Small intestine (tissue), 16 donors: ENCODE data around the gene SSX5. TPM values are rescaled to one million over a fixed set of nuclear protein-coding genes. Genes with fewer than 3 reads are reported as not detected.
"Not testable (repeated sequence)": the region's sequence is repeated elsewhere in the genome, so short reads cannot be mapped to it uniquely, and the experiment has no call there.

Source experiments
- DNase-seq, 2 donors: peaks; one replicate each; pipeline versions ENCODE4 v3.0.0 to v3.0.0-alpha.2; 2013
- FAIRE-seq: peaks from 2 replicates; lab custom pipeline; 2012; peaks lifted over from hg19 to GRCh38; lab: Jason Lieb, UNC
- H3K27ac ChIP-seq, 3 donors: one replicate each; pipeline ENCODE4 v1.5.1; 2013; ENCODE audit warnings: low read length in 2 of 3, mild to moderate bottlenecking in 2 of 3, control low read depth in 1 of 3, inconsistent platforms in 1 of 3, low read depth in 1 of 3, moderate library complexity in 1 of 3
- H3K27me3 ChIP-seq, 3 donors: one replicate each; pipeline ENCODE4 v1.6.1; 2013; ENCODE audit warnings: low read length in 3 of 3, inconsistent platforms in 1 of 3; ENCODE audit not compliant: control insufficient read depth in 3 of 3, insufficient read depth in 3 of 3
- H3K36me3 ChIP-seq, 3 donors: one replicate each; pipeline ENCODE4 v1.6.1; 2013; ENCODE audit warnings: low read length in 3 of 3, inconsistent platforms in 1 of 3, low read depth in 1 of 3, mild to moderate bottlenecking in 1 of 3, moderate library complexity in 1 of 3; ENCODE audit not compliant: control insufficient read depth in 3 of 3, insufficient read depth in 2 of 3
- H3K4me1 ChIP-seq, 3 donors: one replicate each; pipeline ENCODE4 v1.6.1; 2013; ENCODE audit warnings: low read length in 2 of 3, inconsistent platforms in 1 of 3, low read depth in 1 of 3, mild to moderate bottlenecking in 1 of 3, moderate library complexity in 1 of 3; ENCODE audit not compliant: control insufficient read depth in 3 of 3, insufficient read depth in 2 of 3
- H3K4me3 ChIP-seq, 3 donors: one replicate each; pipeline ENCODE4 v1.5.1; 2013; ENCODE audit warnings: low read length in 3 of 3, control low read depth in 1 of 3, inconsistent platforms in 1 of 3, low read depth in 1 of 3, mild to moderate bottlenecking in 1 of 3, moderate library complexity in 1 of 3
- H3K9me3 ChIP-seq, 2 donors: one replicate each; pipeline ENCODE4 v1.6.1; 2013; ENCODE audit warnings: low read depth in 1 of 2, low read length in 1 of 2; ENCODE audit not compliant: control insufficient read depth in 2 of 2, insufficient read depth in 1 of 2
- WGBS, 3 donors: extraction: QIAGEN DNeasy Blood & Tissue Kit; methylation state at CpG; one replicate each; pipeline ENCODE4 v1.1.7; 2013; 5-methylcytosine and 5-hydroxymethylcytosine counted together
- long read RNA-seq, 10 donors: transcript quantifications; one replicate each; lab custom pipeline, GENCODE V29; 2026
- polyA plus RNA-seq, 4 donors: library from polyadenylated mRNA; stranded (reverse) in 3 of 4; unstranded in 1 of 4; fragments of 200-250 nt in 3 of 4; fragments of 120-200 nt in 1 of 4; gene quantifications; one replicate each; pipeline versions ENCODE4 v1.2.1 to v1.2.3, GENCODE V29; 2013
- donor health status: healthy with polysubstance abuse.
- donor health status: control.
- donor health status: control.
- donor health status: Bipolar disorder and iron deficiency.
- donor health status: healthy.

Gene SSX5
- polyA plus RNA-seq = not detected
- long read RNA-seq, donor 1, partial matches to known transcripts = 14 of 112 reads
- long read RNA-seq, donor 1, other reads (novel, unspliced or antisense) = 98 of 112 reads
- long read RNA-seq, donor 2, partial matches to known transcripts = 0 of 8 reads
- long read RNA-seq, donor 2, other reads (novel, unspliced or antisense) = 8 of 8 reads
- long read RNA-seq, donor 3 = 0 reads
- long read RNA-seq, donor 4 = 0 reads
- long read RNA-seq, donor 5, partial matches to known transcripts = 0 of 15 reads
- long read RNA-seq, donor 5, other reads (novel, unspliced or antisense) = 15 of 15 reads
- long read RNA-seq, donor 6 = 0 reads
- long read RNA-seq, donor 7 = 0 reads
- long read RNA-seq, donor 8 = 0 reads
- long read RNA-seq, donor 9 = 0 reads
- long read RNA-seq, donor 10 = 0 reads

- H3K4me1 ChIP-seq = no peaks in the 10 kb centered on the region
- 90 to 91% (median 91%) methylated on average over 12 of the region's 12 CpGs for WGBS, 3 donors
- DNase-seq (no peak), FAIRE-seq (no peak)
- H3K27ac ChIP-seq = no peak within 1 kb of the TSS
- H3K27me3 ChIP-seq = no peaks in the 10 kb centered on the region
- no peak within 1 kb of the TSS for H3K4me3 ChIP-seq
- H3K9me3 ChIP-seq = no peaks in the 10 kb centered on the region
- no peaks in the 10 kb centered on the region for H3K36me3 ChIP-seq
Measured at GRCh38 chrX:48196745-48197201, at the start of gene SSX5. Gene SSX5, minus strand, starts transcription at chrX:48196795. Its CDS starts 1,437 bp downstream, at chrX:48195358.

DNA sequence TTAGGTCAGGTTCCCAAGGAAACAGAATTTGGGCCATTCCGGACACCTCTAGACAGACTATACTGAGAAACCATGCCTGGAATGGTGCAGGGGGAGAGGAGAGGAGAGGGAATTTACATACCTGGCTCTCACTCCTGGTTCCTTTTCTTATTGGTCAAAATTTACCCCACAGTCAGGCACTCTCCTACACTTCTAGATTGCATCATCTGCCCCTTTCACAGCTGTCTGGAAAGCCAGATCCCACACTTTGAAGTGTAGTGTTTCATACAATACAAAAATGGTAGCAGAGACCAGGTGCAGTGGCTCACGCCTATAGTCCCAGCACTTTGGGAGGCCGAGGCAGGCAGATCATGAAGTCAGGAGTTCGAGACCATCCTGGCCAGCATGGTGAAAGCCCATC lies 27.6 kb upstream of the SSX5 start:
- DNase-seq = not testable (repeated sequence)
- WGBS, 3 donors = 76 to 91% (median 87%) methylated on average over 4 of the region's 4 CpGs

GRCh38 chrX:48214341-48214740 lies 17.7 kb upstream of the SSX5 start:
- WGBS, 3 donors = 28 to 60% (median 31%) methylated on average over 4 of the region's 4 CpGs
- not testable (repeated sequence) for H3K4me1 ChIP-seq, H3K36me3 ChIP-seq, H3K9me3 ChIP-seq, FAIRE-seq, DNase-seq, H3K27me3 ChIP-seq, H3K27ac ChIP-seq, H3K4me3 ChIP-seq

More for the DNA sequence above, 27.6 kb upstream of the SSX5 start:
- not testable (repeated sequence) for H3K36me3 ChIP-seq, H3K4me3 ChIP-seq, H3K9me3 ChIP-seq, H3K27ac ChIP-seq, H3K27me3 ChIP-seq, FAIRE-seq, H3K4me1 ChIP-seq

DNA sequence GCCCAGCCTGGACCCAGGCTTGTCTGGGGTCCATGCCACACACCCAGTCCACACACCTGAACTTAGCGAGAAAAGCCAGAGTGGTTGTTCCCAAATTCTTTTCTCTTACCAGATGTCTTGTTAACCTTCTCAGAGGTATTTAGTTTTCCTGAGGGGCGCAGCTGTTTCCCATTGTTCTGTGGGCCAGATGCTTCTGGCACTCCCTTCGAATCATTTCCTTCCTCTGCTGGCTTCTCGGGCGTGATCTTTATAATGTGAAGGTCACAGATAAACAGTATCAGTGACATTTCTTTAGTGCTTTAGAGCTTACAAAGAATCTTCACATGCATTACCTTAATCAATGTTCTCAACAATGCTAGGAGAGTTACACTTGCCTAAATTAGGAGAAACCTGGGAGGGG lies 6.6 kb downstream of the SSX5 start:
- H3K9me3 ChIP-seq, DNase-seq, H3K27me3 ChIP-seq, FAIRE-seq, H3K4me3 ChIP-seq, H3K27ac ChIP-seq, H3K36me3 ChIP-seq, H3K4me1 ChIP-seq: not testable (repeated sequence)
- 22 to 41% (median 36%) methylated on average over 5 of the region's 5 CpGs for WGBS, 3 donors

DNA sequence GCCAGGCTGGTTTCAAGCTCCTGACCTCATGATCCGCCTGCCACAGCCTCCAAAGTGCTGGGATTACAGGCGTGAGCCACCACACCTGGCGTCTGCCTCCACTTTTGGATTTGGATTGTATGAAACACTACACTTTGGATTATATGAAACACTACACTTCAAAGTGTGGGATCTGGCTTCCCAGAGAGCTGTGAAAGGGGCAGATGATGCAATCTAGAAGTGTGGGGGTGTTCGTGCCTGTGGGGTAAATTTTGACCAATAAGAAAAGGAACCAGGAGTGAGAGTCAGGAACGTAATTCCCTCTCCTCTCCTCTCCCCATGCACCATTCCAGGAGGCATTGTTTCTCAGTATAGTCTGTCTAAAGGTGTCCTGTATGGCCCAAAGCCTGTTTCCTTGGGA lies 14.7 kb downstream of the SSX5 start:
- H3K4me1 ChIP-seq, H3K9me3 ChIP-seq, DNase-seq, H3K27me3 ChIP-seq, H3K4me3 ChIP-seq, H3K36me3 ChIP-seq, H3K27ac ChIP-seq, FAIRE-seq: not testable (repeated sequence)
- WGBS, 3 donors = 57 to 72% (median 71%) methylated on average over 4 to 5 of the region's 5 CpGs

DNA sequence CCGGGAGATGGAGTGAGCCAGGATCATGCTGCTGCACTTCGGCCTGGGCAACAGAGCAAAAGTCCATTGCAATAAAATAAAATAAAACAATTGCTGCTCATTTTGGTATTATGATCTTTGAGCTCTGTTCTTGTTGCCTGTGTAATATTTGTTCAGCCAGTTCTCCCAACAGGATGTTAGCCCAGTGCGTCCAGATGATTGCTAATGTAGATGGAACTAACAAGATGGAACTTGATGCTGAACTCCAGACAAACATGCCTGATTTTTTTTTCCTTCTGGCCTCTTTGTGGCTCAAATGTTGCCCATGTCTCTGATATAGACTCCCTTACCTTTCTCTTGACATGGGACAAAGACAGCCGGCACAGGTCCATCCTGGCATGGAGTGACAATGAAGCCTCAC lies 15.8 kb downstream of the SSX5 start:
- no peak overlapping the region for H3K27ac ChIP-seq
- H3K9me3 ChIP-seq = no peaks in the 10 kb centered on the region
- no peak overlapping the region for H3K4me3 ChIP-seq
- H3K27me3 ChIP-seq = no peaks in the 10 kb centered on the region
- WGBS, 3 donors = 62 to 91% (median 63%) methylated on average over 4 of the region's 4 CpGs
- H3K4me1 ChIP-seq = no peaks in the 10 kb centered on the region
- DNase-seq (no peak), FAIRE-seq (no peak)
- H3K36me3 ChIP-seq = no peaks in the 10 kb centered on the region

- Histone ChIP-seq H3K4me1 (no peaks in the 10 kb centered on the region), H3K36me3 (no peaks in the 10 kb centered on the region), H3K27ac (no peak overlapping the region), H3K27me3 (no peaks in the 10 kb centered on the region), H3K4me3 (no peak overlapping the region), H3K9me3 (no peaks in the 10 kb centered on the region)
- DNase-seq = no peak
- FAIRE-seq = no peak
- WGBS, 3 donors = 64 to 82% (median 74%) methylated on average over 4 of the region's 4 CpGs
Measured at GRCh38 chrX:48179691-48180090, 16.9 kb downstream of the SSX5 start.

DNA sequence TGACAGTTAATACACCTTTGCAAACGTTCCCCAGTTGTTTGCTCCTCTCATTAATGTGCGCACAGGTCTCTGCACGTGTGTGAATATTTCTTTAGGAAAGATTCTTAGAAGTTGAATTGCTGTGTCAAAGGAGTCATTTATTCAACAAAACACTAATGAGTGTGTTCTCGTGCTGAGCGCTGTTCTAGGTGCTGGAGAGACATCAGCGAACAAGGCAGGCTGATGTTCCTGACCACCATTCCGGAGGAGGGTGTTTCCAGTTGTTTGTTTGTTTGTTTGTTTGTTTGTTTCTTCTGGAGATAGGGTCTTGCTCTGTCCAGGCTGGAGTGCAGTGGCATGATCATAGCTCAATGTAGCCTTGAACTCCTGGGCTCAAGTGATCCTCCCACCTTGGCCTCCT lies 30.3 kb downstream of the SSX5 start:
- not testable (repeated sequence) for DNase-seq, H3K4me3 ChIP-seq, H3K27me3 ChIP-seq, H3K36me3 ChIP-seq, H3K9me3 ChIP-seq, FAIRE-seq, H3K27ac ChIP-seq, H3K4me1 ChIP-seq
- WGBS, 3 donors = 62 to 67% (median 63%) methylated on average over 5 to 6 of the region's 7 CpGs
